ENCODE data around the gene GPRC5A.

GPRC5A gene

DNA sequence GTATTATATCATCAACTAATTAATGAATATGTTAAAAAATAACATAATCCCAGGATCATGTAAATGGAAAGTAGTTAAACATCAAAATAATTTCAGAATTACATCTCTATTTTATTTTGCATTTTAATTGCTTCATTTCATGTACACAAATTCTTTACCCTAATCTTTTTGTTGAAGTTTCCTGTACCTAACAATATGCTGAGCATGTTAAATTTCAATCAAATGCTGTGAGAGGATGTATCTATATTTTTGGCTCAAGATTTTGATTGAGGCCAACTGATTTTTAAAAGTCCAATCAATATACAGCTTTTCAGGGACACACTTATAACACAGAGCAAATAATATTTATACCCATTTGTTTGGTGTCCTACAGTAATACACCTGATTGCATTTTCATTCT is 54.2 kb downstream of the GPRC5A start:
- no peak for DNase-seq

- DNase-seq, result no peak
Observed at GRCh38 chr12:12946686-12947355, 55.5 kb downstream of the GPRC5A start.

GRCh38 chr12:12947902-12948301 is 56.5 kb downstream of the GPRC5A start:
- no peak for DNase-seq

- DNase-seq, result no peak
Observed at GRCh38 chr12:12951504-12951903, 60.1 kb downstream of the GPRC5A start.

DNA sequence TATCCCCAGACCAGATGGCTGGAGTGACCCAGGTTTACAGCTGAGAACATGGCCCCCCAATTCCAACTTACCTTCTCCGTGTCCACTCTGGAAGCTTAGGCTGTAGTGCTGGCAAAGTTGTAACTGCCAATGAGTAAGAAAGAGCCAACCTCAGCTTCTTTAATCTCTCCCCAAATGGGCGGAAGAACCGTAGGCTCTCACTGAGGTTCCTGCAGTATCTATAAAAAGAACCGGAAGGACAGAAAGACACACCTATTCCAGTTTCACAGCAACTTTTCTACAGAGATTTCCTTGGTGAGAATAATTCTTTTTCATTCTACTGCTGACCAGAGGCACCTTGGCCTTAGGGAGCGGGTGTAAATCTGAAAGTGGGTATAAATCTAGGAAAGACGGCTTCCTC is 60.7 kb downstream of the GPRC5A start, which contains the start of gene GPRC5D:
TSS of gene GPRC5D (minus strand) at position 135 of the 400 bp plus-strand sequence. CDS start 1,786 bp downstream, outside the sequence.
- no peak for DNase-seq

- DNase-seq, result no peak
Observed at GRCh38 chr12:12954356-12954755, 63.0 kb downstream of the GPRC5A start.

DNA sequence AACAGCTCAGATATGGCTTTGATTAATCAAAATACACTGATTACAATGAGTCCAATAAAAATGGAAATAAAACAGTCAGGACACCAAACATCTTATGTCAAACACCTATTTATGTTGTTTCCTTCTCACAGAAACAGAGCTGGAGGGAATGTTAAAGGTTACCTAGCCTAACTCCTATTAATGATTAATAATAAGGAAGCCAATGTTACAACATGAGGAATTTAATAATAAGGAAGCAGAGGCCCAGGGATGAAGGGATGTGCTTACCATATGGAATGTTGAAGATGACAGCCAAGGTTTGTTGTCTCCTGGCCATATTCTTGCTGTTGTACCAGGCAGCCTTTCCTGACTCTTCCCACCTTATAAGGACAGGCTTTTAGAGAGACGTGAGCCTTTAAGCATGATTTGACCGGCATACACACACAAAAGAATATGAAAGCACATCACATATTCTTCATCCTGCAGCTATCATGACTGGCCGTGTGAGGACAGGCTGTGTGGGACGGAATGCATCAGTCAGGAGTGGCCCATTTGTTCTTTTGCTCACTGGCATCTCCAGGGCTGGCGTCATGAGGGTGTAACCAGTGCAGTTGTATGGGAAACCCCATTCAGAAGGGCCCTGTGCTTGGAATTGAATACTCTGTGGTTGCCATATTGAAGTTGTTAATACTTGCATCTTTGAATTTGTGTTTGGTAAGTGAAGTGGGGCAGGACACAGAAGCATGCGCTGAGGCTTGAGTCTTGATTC is 63.7 kb downstream of the GPRC5A start:
- no peak for DNase-seq

DNA sequence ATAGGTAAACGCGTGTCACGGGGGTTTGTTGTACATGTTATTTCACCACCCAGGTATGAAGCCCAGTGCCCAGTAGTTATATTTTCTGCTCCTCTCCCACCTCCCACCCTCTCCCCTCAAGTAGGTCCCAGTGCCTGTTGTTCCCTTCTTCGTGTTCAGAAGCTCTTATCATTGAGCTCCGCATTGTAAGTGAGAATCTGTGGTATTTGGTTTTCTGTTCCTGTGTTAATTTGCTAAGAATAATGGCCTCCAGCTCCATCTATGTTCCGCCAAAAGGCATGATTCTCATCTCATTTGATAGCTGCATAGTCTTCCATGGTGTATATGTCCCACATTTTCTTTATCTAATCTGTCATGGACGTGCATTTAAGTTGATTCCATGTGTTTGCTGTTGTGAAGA is 67.5 kb downstream of the GPRC5A start:
- no peak for DNase-seq

DNA sequence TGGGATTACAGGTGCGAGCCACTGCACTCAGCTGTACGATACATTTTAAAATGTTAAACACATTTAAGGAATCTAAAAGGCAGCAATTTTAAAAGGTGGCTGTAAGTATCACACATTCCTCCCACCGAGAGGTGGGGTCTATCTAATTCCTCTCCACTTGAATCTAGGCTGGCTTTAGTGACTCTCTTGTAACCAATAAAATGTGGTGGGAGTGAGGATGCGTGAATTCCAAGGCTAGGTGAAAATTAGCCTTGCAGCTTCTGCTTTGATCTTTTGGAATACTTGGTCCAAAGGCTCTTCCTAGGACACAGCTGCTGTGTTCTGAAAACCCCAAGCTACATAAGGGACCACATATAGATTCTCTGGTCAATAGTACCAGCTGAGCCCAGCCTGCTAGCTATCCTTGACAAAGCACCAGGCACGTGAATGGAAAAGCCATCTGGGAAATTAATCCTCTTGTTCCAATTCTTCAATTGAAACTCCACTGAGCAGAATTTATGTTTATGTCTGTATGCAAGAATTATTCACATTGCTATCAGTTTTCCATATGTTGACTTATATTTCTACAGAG is 69.4 kb downstream of the GPRC5A start:
- DNase-seq, result no peak

- no peak for DNase-seq
Observed at GRCh38 chr12:12964255-12964654, 72.9 kb downstream of the GPRC5A start.

DNA sequence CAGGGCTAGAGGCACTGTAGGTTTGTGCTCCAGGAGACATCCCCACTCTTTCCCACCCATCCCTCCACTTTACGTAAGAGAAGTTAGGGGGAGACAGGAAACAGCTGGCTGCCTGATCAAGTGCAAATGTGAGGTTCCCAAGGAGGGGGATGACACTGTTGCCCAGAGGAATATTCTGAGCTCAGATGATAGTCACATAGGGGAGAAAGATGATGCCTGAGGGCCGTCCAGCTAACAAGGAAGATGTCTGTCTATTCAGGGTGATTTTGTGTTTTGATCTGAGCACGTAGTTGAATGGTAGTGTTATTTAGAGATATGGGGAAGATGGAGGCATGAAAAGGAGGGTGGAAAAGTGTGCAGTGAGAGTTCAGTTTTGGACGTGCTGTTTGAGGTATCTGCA is 74.5 kb downstream of the GPRC5A start:
- no peak for DNase-seq

Measured in right hindlimb (tissue), 1 donor.